Activated naive CD8-positive, alpha-beta T cell treated with anti-CD3 and anti-CD28 coated beads, Interleukin-2, amount 50 U/mL, for 24 hours (primary cell): ENCODE data around the gene UBQLNL.

Source experiments
- ATAC-seq: fragments of 150-1000 bp; cut with Tn5 transposase; one replicate; pipeline ENCODE4 v1.10.0; 2021
- DNase-seq: peaks from one replicate; pipeline ENCODE4 v3.0.0; 2021
- H3K27ac Mint-ChIP-seq: one replicate; pipeline ENCODE4 v1.8.0; 2021; ENCODE audit warnings: mild to moderate bottlenecking, mixed read lengths
- H3K27me3 Mint-ChIP-seq: one replicate; pipeline ENCODE4 v1.8.0; 2021; ENCODE audit warnings: mixed read lengths
- H3K36me3 Mint-ChIP-seq: one replicate; pipeline ENCODE4 v1.8.0; 2021; ENCODE audit warnings: low read depth, mixed read lengths
- H3K4me1 Mint-ChIP-seq: one replicate; pipeline ENCODE4 v1.8.0; 2021; ENCODE audit warnings: mixed read lengths
- H3K4me3 Mint-ChIP-seq: one replicate; pipeline ENCODE4 v1.8.0; 2021; ENCODE audit warnings: mild to moderate bottlenecking, moderate library complexity, mixed read lengths
- H3K9me3 Mint-ChIP-seq: one replicate; pipeline ENCODE4 v1.8.0; 2021; ENCODE audit warnings: mixed read lengths

Gene UBQLNL

DNA sequence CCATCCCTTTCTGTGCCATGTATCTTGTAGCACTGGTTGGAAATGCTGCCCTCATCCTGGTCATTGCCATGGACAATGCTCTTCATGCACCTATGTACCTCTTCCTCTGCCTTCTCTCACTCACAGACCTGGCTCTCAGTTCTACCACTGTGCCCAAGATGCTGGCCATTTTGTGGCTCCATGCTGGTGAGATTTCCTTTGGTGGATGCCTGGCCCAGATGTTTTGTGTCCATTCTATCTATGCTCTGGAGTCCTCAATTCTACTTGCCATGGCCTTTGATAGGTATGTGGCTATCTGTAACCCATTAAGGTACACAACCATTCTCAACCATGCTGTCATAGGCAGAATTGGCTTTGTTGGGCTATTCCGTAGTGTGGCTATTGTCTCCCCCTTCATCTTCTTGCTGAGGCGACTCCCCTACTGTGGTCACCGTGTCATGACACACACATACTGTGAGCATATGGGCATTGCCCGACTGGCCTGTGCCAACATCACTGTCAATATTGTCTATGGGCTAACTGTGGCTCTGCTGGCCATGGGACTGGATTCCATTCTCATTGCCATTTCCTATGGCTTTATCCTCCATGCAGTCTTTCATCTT, 27.6 kb downstream of the UBQLNL start:
- H3K27me3 Mint-ChIP-seq: peaks cover 15% of the 10 kb centered on the region
- H3K4me3 Mint-ChIP-seq: no peak overlapping the region
- DNase-seq (no peak), ATAC-seq (no peak)
- no peak overlapping the region for H3K27ac Mint-ChIP-seq
- peaks cover 5% of the 10 kb centered on the region for H3K4me1 Mint-ChIP-seq
- H3K36me3 Mint-ChIP-seq: no peaks in the 10 kb centered on the region
- H3K9me3 Mint-ChIP-seq: no peaks in the 10 kb centered on the region

DNA sequence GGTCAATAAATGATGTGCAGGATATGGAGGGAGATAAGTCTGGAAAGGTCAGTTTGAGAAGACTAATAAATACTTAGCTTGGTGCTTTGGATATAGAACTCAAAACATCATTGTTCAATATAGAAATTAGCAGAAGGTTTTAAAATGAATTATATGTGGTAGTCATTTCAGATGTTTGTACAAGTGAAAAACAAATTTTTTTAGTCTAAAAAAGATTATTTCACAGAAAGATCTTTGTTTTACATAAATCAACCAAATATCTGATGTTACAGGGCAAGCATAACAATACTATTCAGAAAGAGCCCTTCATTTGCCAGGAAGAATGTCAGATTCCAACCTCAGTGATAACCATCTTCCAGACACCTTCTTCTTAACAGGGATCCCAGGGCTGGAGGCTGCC, 28.1 kb downstream of the UBQLNL start, which contains the start of gene OR52D1:
Gene OR52D1, plus strand, starts transcription at position 301 of the 400 bp plus-strand sequence. Its CDS starts 22 bp downstream, at position 323.
- H3K27ac Mint-ChIP-seq: no peak within 1 kb of the TSS
- DNase-seq (no peak), ATAC-seq (no peak)
- H3K27me3 Mint-ChIP-seq: peaks cover 19% of the 10 kb centered on the region
- no peak within 1 kb of the TSS for H3K4me3 Mint-ChIP-seq
- H3K9me3 Mint-ChIP-seq: no peaks in the 10 kb centered on the region
- peaks cover 5% of the 10 kb centered on the region for H3K4me1 Mint-ChIP-seq
- H3K36me3 Mint-ChIP-seq: no peaks in the 10 kb centered on the region

DNA sequence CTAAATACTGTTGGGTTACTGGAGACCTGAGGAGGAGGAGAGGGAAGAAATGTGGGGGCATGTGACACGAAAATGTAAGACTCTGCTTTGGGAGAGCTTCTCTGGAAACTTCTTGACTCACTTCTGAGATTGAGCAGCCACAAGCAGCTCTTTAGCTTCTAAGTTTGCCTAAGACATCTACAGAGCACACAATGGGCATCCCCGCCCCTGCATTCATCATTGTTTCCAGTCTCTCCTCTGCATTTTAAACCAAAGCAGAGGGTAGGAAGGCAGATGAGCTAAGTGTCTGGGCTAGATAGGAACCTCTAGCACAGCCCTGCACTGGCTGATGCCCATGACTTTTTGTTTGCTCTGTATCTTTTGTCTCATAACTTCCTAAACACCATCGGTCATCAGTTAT, 30.1 kb downstream of the UBQLNL start:
- no peaks in the 10 kb centered on the region for H3K9me3 Mint-ChIP-seq
- H3K4me1 Mint-ChIP-seq: peaks cover 5% of the 10 kb centered on the region
- peaks cover 14% of the 10 kb centered on the region for H3K27me3 Mint-ChIP-seq
- H3K4me3 Mint-ChIP-seq: no peak overlapping the region
- no peaks in the 10 kb centered on the region for H3K36me3 Mint-ChIP-seq
- ATAC-seq (peak; percentile 93), DNase-seq (peak; percentile 10)
- no peak overlapping the region for H3K27ac Mint-ChIP-seq

DNA sequence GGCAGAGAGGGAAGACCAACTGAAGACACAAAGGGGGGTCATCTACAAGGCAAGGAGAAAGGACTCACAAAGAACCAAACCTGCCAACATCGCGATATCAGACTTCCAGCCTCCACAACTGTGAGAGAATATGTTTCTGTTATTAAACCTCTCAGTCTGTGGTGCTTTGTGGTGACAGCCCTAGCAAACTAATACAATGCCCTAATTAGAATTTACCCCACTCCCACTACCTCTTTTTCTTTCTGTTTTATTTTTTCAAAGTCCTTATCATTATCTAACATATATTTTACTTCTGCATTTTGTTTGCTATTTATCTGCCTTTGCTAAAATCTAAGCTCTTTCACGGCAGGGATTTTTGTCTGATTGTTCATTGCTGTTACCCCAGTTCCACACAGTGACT, 30.5 kb downstream of the UBQLNL start:
- Mint-ChIP-seq H3K27ac (no peak overlapping the region), H3K27me3 (peaks cover 11% of the 10 kb centered on the region)

DNA sequence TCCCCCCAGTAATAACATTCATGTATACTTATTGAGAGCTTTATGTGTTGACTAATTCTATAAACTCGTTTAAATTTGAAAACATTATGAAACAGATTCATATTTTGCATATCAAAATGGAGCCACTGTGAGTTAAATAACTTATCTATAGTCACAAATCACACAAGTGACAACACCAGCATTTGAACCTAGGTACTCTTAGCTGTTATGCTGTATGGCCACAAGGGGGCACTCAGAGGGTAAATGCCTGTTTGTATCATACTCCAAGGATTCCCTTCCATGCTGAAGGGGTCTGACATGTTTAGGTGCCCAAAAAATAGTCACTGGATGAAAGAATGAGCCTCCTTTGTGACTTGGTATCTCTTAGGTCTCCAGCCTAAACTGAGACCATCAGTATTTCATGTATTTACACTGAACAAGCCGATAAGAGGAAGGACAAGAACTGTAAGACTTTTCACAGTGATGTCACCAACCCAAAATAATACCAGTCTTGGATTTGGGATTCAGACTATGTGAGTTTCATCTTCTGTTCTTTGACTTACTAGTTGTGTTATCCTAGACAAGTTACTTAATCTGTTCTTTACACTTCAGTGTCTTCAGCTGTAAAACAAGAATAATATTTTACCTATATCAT, 40.2 kb downstream of the UBQLNL start:
- Mint-ChIP-seq H3K27ac (no peak overlapping the region), H3K4me1 (peaks cover 2% of the 10 kb centered on the region), H3K4me3 (no peak overlapping the region), H3K9me3 (no peaks in the 10 kb centered on the region), H3K36me3 (no peaks in the 10 kb centered on the region), H3K27me3 (peaks cover 13% of the 10 kb centered on the region)
- no peak for ATAC-seq
- peak; percentile 36 for DNase-seq

More for the DNA sequence above, 30.5 kb downstream of the UBQLNL start:
- ATAC-seq: no peak
- Mint-ChIP-seq H3K4me1 (peaks cover 5% of the 10 kb centered on the region), H3K4me3 (no peak overlapping the region), H3K36me3 (no peaks in the 10 kb centered on the region), H3K9me3 (no peaks in the 10 kb centered on the region)
- no peak for DNase-seq

DNA sequence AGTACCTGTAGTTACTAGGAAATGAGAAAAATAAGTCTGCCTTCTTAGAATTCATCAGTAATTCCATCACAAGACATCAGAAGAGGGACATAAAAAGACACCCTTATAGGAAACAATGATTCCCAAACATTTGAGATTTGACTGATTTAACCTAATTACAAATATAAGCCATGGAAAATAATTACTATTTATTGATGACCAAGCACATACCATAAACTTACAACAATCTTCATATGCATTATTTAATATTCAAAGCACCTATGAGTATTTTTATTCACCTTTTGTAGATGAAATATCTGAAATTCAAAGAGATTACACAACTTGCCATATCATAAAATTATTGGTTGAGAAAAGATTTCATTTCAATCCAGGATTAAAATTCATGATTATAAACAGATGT, 42.6 kb downstream of the UBQLNL start:
- ATAC-seq: no peak
- Mint-ChIP-seq H3K27ac (no peak overlapping the region), H3K4me3 (no peak overlapping the region), H3K4me1 (peaks cover 2% of the 10 kb centered on the region), H3K36me3 (no peaks in the 10 kb centered on the region), H3K27me3 (peaks cover 15% of the 10 kb centered on the region), H3K9me3 (no peaks in the 10 kb centered on the region)
- DNase-seq: no peak

DNA sequence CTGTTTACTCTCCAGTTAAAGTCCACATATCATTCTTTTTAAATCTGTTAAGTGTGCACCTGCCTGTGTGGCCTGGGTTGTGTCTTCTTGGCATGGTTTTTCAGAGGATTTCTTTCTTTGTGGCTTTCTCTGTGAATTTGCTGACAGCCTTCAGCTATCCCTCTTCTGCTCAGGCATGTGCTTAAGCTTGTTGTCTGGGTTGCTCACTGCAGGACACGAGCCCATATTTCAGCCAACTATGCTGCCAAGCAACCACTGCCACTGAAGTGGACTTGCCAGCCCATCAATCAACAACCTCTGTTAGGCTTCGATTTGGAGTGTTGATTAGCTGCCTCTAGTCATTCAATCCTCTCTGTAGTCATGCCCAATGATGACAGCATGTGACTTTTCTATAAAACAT, 49.0 kb downstream of the UBQLNL start:
- Mint-ChIP-seq H3K36me3 (no peaks in the 10 kb centered on the region), H3K27me3 (peaks cover 4% of the 10 kb centered on the region), H3K9me3 (no peaks in the 10 kb centered on the region), H3K4me3 (no peak overlapping the region), H3K27ac (no peak overlapping the region), H3K4me1 (no peaks in the 10 kb centered on the region)
- DNase-seq (no peak), ATAC-seq (no peak)
